Mucosa of rectum (tissue), 2 donors: ENCODE measurements around the gene ZNF276.
A peak's percentile ranks its signal among the peaks of the same experiment; 100 is the strongest.
"Not testable (repeated sequence)": the region's sequence is repeated elsewhere in the genome, so short reads cannot be mapped to it uniquely, and the experiment has no call there.

Experiments used
- H3K27ac ChIP-seq, 2 donors: one replicate each; pipeline ENCODE4 v1.7.0; 2013; ENCODE audit warnings: inconsistent platforms in 2 of 2, low read depth in 2 of 2, low read length in 2 of 2
- H3K27me3 ChIP-seq, 2 donors: one replicate each; pipeline ENCODE4 v1.7.0; 2013; ENCODE audit warnings: low read length in 2 of 2; ENCODE audit not compliant: control insufficient read depth in 2 of 2, insufficient read depth in 2 of 2
- H3K36me3 ChIP-seq, 2 donors: one replicate each; pipeline ENCODE4 v1.7.0; 2013; ENCODE audit warnings: low read length in 2 of 2; ENCODE audit not compliant: control insufficient read depth in 2 of 2, insufficient read depth in 2 of 2
- H3K4me1 ChIP-seq, 2 donors: one replicate each; pipeline ENCODE4 v1.7.0; 2013; ENCODE audit warnings: low read length in 2 of 2, mild to moderate bottlenecking in 1 of 2; ENCODE audit not compliant: control insufficient read depth in 2 of 2, insufficient read depth in 2 of 2
- H3K4me3 ChIP-seq, 2 donors: one replicate each; pipeline ENCODE4 v1.7.0; 2013; ENCODE audit warnings: low read length in 2 of 2
- H3K9ac ChIP-seq, 2 donors: one replicate each; pipeline ENCODE4 v1.7.0; 2013; ENCODE audit warnings: low read length in 2 of 2, low read depth in 1 of 2, mild to moderate bottlenecking in 1 of 2
- H3K9me3 ChIP-seq, 2 donors: one replicate each; pipeline ENCODE4 v1.7.0; 2013; ENCODE audit warnings: low read length in 2 of 2; ENCODE audit not compliant: control insufficient read depth in 2 of 2
- donor health status: healthy.
- donor health status: Normal muscosa, but diverticular disease.

The ZNF276 gene

DNA sequence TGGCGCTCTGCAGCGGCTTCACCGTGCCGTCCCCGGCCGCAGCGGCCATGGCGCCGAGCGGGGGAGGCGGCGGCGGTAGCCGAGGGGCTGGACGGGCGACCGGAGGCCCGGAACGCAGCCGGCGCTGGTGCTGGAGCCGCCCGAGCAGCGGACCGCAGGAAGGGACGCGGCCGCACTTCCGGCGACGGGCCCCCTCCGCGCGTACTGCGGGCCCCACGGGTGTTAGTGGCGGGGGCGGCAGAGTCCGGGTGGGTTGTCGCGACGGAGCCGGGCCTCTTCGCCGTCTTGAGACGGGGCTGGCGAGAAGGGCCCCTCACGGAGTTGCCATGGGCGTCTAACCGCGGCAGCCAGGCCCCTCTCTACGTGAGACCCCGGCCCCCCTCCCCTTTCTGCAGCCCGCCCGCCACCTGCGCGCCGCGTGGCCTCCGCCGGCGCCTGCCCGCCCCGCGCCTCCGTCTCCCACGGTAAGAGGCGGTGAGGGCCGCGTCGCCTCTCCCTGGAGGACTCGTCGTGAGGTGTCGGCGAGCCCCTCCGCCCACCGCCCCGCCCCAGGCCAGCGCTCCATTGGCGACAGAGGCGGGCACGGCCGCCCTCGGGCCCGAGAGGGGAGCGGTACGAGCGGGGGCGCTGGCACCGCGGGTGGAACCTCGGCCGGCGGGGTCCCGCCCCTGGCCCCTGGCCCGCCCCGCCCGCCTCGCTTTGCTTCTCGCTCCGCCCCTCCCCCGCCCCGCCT is at the start of gene ZNF276, which contains the start of gene VPS9D1:
Gene ZNF276 (plus strand): TSS at position 725 of the 733 bp plus-strand sequence. CDS start 104 bp downstream, outside the sequence.
Gene VPS9D1 (minus strand): TSS at position 86 of the 733 bp plus-strand sequence. CDS start 37 bp downstream, at position 49.
- Histone ChIP-seq H3K4me3 (peak within 1 kb of the TSS; percentile 65 to 82), H3K27me3 (no peaks in the 10 kb centered on the region), H3K4me1 (peaks cover 34 to 37% of the 10 kb centered on the region in 2 donors), H3K36me3 (peaks cover 15 to 21% of the 10 kb centered on the region in 2 donors), H3K9me3 (no peaks in the 10 kb centered on the region), H3K9ac (peak within 1 kb of the TSS; percentile 89 to 92), H3K27ac (peak within 1 kb of the TSS; percentile 97 to 99)

DNA sequence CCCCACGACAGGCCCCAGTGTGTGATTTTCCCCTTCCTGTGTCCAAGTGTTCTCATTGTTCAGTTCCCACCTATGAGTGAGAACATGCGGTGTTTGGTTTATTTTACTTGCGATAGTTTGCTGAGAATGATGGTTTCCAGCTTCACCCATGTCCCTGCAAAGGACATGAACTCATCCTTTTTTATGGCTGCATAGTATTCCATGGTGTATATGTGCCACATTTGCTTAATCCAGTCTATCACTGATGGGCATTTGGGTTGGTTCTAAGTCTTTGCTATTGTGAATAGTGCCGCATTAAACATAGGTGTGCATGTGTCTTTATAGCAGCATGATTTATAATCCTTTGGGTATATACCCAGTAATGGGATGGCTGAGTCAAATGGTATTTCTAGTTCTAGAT is 49.8 kb upstream of the ZNF276 start:
- H3K4me3 ChIP-seq, H3K4me1 ChIP-seq, H3K9ac ChIP-seq, H3K9me3 ChIP-seq, H3K27me3 ChIP-seq, H3K36me3 ChIP-seq, H3K27ac ChIP-seq: not testable (repeated sequence)

DNA sequence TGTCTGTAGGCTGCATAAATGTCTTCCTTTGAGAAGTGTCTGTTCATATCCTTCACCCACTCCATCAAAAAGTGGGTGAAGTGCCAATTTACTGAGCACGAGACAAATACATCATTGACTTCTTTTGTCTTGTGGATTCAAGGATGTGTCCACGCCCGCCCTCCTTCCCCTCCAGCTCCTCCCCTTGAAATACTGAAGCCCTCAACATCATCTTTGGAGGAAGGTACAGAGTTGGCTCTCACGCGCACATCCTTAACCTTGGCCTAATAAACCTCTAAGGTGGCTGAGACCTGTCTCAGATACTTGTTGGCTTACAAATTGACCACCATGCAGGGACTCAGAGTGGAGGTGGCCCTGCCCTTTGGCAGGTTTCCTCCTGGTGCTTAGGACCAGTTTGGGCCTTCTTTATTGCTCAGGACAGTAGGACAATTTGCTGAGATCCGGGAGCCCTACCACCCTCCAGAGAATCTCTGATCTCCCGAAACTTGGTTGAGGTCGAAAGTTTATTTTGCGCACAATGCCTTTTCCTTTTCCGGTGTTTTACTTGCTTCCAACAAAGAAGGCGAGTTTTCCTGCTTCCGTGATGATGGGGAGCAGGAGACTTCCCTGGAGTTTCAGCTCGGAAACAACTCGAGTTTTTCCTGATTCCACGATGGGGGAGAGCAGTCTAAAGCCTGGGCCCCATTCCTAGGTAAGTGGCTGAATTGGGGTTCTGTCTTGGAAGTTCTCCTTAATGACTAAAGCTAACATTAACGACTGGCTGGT is 49.0 kb upstream of the ZNF276 start:
- Histone ChIP-seq H3K9me3 (no peaks in the 10 kb centered on the region), H3K4me1 (no peaks in the 10 kb centered on the region), H3K27me3 (no peaks in the 10 kb centered on the region), H3K9ac (no peak overlapping the region), H3K27ac (no peak overlapping the region), H3K36me3 (no peaks in the 10 kb centered on the region), H3K4me3 (no peak overlapping the region)

- H3K9me3 ChIP-seq: no peaks in the 10 kb centered on the region
- no peaks in the 10 kb centered on the region for H3K36me3 ChIP-seq
- H3K9ac ChIP-seq: no peak overlapping the region
- H3K4me1 ChIP-seq: no peaks in the 10 kb centered on the region
- H3K27me3 ChIP-seq: no peaks in the 10 kb centered on the region
- H3K27ac ChIP-seq: no peak overlapping the region
- H3K4me3 ChIP-seq: no peak overlapping the region
Measured at GRCh38 chr16:89678258-89678657, 43.1 kb upstream of the ZNF276 start.

- no peak overlapping the region for H3K4me3 ChIP-seq
- no peak overlapping the region for H3K27ac ChIP-seq
- H3K4me1 ChIP-seq: peaks cover 15 to 16% of the 10 kb centered on the region in 2 donors
Measured at GRCh38 chr16:89685916-89686315, 35.4 kb upstream of the ZNF276 start.

GRCh38 chr16:89686520-89687091 is 34.7 kb upstream of the ZNF276 start, which contains the start of gene CDK10:
CDK10 (plus strand) TSS chr16:89686689; CDS start chr16:89686711, 22 bp downstream.
- Histone ChIP-seq H3K9ac (peak within 1 kb of the TSS; percentile 66 to 88), H3K9me3 (no peaks in the 10 kb centered on the region), H3K27me3 (no peaks in the 10 kb centered on the region), H3K36me3 (peaks cover 17 to 20% of the 10 kb centered on the region in 2 donors), H3K4me1 (peaks cover 15 to 16% of the 10 kb centered on the region in 2 donors), H3K4me3 (peak within 1 kb of the TSS; percentile 77 to 89), H3K27ac (peak within 1 kb of the TSS; percentile 85 to 93)

More at GRCh38 chr16:89685916-89686315, 35.4 kb upstream of the ZNF276 start:
- Histone ChIP-seq H3K36me3 (peaks cover 13 to 14% of the 10 kb centered on the region in 2 donors), H3K9me3 (no peaks in the 10 kb centered on the region), H3K9ac (no peak overlapping the region), H3K27me3 (no peaks in the 10 kb centered on the region)

GRCh38 chr16:89687092-89687940 is 34.0 kb upstream of the ZNF276 start:
- Histone ChIP-seq H3K36me3 (peaks cover 20 to 25% of the 10 kb centered on the region in 2 donors), H3K27ac (peak overlapping the region; percentile 85 to 93), H3K4me1 (peaks cover 15 to 16% of the 10 kb centered on the region in 2 donors), H3K9me3 (no peaks in the 10 kb centered on the region), H3K4me3 (peak overlapping the region; percentile 77 to 89), H3K27me3 (no peaks in the 10 kb centered on the region), H3K9ac (peak overlapping the region; percentile 65 to 66)

DNA sequence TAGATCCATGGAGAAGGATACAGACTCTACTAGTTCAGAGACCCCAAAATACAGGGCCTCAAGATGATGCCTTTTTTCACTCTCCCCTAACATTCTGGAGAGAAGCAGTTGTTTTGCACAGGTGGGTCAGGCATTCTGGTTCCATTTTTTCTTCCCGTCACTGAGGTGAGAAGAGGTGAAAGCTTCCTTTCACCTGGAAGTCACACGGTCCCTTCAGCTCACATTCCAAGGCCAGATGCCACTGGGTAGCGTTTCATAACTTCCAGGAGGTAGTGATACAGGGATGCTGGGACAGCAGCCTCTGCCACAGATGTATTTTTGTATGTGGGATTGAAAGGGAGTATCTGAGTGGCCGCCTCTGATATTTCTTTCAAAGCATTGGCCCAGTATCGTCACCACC is 32.9 kb upstream of the ZNF276 start:
- Histone ChIP-seq H3K9me3 (no peaks in the 10 kb centered on the region), H3K4me3 (no peak overlapping the region), H3K27ac (no peak overlapping the region), H3K27me3 (no peaks in the 10 kb centered on the region), H3K36me3 (peaks cover 23 to 32% of the 10 kb centered on the region in 2 donors), H3K9ac (no peak overlapping the region), H3K4me1 (peaks cover 15 to 16% of the 10 kb centered on the region in 2 donors)

GRCh38 chr16:89689142-89689541 is 32.2 kb upstream of the ZNF276 start:
- Histone ChIP-seq H3K4me1 (peaks cover 15 to 16% of the 10 kb centered on the region in 2 donors), H3K9ac (no peak overlapping the region), H3K4me3 (no peak overlapping the region), H3K27me3 (no peaks in the 10 kb centered on the region), H3K9me3 (no peaks in the 10 kb centered on the region), H3K36me3 (peaks cover 31 to 38% of the 10 kb centered on the region in 2 donors), H3K27ac (no peak overlapping the region)
